IPS DF 19.7 (cell line): ENCODE results near the gene PAPPA.

Experiments used
- DNase-seq: peaks from one replicate; pipeline ENCODE4 v3.0.0-alpha.2; 2013; ENCODE audit warnings: low read depth, low spot score

PAPPA gene

GRCh38 chr9:116345393-116345792 is 191.8 kb downstream of the PAPPA start:
- DNase-seq, result no peak

DNA sequence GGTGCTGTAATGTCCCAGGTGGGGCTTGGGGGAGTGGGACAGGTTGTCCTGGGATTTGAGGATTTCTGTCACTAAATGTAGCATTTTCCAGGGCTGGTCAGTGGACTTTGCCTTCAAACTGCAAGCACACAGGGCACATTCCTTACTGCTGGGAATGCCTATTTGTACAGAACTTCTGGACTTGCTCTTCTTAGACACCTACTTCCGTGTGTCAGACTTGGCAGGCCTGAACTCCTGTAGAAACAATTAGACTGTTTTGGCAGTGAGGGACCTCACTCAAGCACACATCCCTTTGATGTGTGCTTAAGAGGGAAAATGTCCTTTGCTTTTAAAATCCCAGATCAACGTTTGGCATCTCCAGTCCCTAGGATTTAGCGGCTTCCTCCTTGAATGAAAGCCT is 192.2 kb downstream of the PAPPA start:
- no peak for DNase-seq

- DNase-seq, result no peak
Observed at GRCh38 chr9:116349684-116350083, 196.1 kb downstream of the PAPPA start.

DNA sequence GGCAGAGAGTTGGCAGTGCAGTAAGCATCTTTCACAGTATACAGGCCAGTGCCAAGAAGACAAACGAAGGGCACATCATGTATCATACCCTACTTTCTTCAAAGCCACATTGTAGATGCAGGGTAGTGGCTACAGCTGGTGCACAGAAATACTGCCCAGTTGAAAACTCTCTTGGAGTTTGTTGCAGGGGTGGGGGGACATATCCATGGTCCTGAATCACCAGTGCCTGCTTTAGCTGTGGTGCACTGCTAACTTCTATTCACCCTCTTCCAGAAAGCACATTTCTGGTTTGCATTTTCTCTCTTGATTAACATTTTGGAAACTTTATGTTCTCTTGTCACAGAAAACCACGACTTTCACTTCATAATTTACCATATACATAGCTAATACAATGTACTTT is 196.6 kb downstream of the PAPPA start:
- DNase-seq, result no peak

GRCh38 chr9:116352958-116353357 is 199.4 kb downstream of the PAPPA start:
- no peak for DNase-seq

DNA sequence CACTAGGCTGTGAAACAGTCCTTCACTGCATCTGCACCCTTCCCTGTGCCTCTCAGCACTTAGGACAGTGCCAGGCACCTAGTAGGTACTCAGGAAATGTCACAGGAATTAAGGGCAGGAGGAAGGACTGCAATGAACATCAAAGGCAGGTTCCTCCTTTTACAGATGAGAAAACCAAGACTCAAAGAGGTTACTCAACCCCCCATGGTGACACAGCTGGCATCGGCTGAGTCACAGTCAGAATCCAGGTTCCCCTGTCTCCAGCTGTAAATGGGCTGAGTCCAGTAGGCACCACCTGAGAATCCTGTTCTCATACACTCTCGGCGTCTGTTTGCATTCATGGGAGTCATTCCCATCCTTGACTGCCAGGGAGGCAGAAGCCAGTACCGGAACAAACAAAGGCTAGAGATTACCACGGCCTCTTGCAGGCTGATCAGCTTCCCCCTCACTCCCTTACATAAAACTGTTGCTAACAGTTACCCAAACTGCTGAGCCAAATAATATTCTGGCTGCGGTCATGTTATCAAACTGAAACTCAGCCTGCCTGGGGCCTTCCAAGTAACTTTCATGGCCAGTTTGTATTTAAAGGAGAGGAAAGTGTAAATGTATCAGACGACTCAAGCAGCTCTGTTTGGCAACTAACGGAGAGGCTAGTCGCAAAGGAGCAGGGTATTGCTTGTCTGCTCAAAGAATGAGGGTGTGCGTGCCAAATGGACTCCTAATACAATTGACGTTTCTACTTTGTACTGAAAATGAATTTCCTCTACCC is 201.7 kb downstream of the PAPPA start:
- DNase-seq, result peak; percentile 33

GRCh38 chr9:116358251-116358650 is 204.7 kb downstream of the PAPPA start:
- no peak for DNase-seq

- no peak for DNase-seq
Observed at GRCh38 chr9:116360016-116360415, 206.4 kb downstream of the PAPPA start.

DNA sequence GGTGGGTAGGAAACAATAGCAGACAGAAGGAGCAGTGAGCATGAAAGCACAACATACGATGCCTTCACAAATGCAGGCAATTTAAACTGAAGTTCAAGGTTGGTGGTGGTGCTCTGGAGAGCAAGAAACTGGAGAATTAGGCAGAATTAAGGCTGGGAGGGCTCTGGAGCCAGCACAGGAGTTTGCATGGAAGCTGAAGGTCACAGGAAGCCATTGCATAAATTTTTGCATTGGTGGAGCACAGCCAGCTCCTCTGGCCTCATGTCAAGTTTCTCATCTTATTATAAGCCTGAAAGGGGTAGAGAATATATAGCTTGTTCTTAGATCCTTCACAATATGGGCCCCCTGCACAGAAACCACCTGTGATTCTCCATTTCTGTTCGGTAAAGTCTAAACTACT is 207.4 kb downstream of the PAPPA start:
- DNase-seq, result no peak

- no peak for DNase-seq
Observed at GRCh38 chr9:116361547-116361946, 208.0 kb downstream of the PAPPA start.

GRCh38 chr9:116362493-116362892 is 208.9 kb downstream of the PAPPA start:
- DNase-seq, result no peak

- no peak for DNase-seq
Observed at GRCh38 chr9:116365056-116365471, 211.5 kb downstream of the PAPPA start.

- no peak for DNase-seq
Observed at GRCh38 chr9:116366241-116366640, 212.7 kb downstream of the PAPPA start.

DNA sequence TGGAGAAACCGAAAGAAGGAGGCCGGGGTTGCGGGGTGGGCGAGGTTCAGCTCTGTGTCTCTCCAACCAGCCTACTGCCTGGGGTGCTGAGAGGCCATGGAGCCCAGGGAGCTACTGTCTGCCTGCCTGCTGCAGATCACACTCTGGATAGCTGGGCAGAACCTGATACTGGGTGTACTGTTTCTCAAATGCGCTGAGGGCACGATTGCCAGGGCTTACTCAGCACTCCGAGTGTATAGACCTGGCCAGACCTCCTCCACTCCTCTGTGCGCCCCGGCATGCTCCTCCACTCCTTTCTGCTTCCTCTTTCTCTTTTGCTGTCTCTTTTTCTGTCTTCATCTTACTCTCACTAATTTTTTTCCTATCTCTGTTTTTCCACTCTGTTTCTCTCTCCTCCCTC is 215.1 kb downstream of the PAPPA start:
- no peak for DNase-seq

DNA sequence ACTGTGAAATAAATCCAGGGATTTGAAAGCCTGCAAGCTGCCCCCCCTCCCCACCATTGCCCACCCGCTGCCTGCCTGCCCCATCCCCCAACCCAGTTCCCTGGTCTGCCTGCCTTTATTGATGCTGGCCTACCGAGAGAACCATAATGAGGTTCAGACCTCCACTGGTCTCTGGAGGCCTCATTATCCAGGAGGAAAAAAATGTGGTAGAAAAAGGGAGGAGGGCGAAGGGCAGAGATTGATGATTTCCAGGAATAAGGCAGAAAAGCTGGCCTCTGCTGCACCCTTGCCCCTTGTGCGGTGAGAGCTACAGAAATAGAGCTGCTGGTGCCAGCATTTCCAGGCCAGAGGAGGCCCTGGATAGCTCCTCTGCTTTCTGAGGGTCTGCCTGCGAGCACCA is 216.1 kb downstream of the PAPPA start:
- DNase-seq, result no peak

DNA sequence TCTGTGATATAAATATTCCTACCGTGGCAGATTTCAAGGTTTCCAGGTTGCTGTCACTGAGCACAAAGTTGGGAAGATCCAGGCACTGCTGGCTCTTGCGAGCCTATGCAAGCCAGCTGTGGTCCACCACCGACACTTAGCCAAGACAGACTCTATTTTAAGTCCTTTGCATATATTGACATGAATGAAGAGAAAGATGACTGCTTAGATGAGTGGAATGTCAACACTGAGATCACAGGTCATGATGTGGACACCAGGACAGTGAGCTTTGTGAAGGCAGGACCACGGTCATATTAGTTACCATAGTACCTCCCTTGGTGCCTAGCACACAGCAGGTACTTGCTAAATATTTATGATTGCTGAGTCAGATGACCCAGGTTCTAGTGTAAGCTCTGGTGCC is 217.0 kb downstream of the PAPPA start:
- DNase-seq, result no peak

GRCh38 chr9:116372081-116372673 is 218.6 kb downstream of the PAPPA start:
- DNase-seq, result no peak

DNA sequence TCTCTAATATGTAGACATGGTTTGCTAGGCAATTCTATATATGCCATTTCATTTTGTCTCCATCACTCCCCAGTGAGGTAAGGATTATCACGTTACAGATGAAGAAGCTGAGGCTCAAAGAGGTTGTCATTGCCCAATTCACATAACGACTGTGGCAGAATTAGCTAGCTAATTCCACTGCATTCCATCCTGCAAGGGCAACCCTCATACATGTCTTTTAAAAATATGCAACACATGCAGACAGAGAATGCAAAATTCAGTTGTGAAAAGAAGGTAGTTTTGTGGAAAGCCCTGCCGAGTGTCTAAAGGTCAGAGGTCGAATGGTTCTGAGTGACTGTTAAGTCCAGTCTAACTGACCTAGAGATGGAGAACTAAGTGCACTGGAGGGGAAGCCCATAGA is 219.2 kb downstream of the PAPPA start:
- no peak for DNase-seq

DNA sequence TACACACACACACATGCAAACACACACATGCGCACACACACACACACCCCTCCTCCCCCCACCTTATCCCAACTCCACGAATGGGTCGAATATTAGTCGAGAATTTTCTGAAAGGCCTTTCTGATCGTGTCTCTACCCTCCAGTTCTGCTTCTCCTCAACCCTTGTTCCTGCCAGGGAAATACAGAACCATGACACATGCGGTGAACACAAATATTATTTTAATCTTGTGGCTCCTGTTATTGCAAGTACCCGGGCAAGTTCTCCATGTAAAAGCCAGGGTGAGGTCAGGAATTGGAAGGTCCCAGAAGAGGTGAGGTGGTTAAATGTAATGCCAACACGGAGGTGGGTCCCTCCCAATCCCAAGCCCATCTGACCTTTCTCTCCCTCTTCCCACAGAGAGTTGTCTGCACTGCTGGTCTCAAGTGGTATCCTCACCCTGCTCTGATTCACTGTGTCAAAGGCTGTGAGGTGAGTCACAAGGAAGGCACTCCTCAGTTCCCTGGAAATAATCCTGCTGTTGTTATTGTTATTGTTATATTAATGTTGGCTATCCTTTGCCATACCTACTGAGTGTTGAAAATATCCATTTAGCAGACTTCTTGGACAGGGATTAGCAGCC is 223.7 kb downstream of the PAPPA start:
- DNase-seq, result no peak

DNA sequence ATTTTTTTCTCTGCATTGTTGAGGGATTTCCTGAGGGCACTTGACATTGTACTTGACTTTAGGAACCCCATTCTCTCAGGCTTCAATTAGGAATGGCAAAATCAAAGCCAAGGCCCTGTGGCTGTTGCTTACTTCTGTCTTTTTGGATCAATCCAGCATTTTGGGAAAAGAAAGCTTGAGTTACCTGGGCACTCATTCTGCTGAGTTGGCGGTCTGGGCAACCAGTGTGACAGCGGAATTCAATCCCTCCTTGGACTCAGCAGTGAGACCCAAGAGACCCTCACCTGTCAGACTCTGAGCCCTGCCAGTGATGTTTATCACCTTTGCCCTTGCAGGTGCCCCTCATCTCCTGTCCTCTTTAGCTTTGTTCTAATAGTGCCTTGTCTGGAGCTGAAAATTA is 225.3 kb downstream of the PAPPA start:
- DNase-seq, result no peak

DNA sequence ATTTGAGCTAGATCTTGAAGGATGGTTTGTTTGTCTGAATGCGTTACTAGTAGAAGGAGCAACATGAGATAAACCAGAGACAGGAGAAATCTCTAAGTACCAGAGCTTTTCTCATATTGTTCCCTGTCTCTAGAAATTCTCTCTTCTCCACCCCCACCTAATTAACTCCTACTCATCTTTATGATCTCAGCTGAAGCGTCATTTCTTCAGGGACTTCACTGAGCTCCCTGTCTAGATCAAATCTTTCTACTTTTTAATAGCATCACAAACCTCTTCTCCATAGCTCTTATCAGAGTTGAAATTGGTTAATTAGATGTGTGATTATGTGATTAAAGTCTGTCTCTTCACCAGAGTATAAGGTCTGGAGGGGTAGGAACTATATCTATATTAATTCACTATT is 226.2 kb downstream of the PAPPA start:
- no peak for DNase-seq

DNA sequence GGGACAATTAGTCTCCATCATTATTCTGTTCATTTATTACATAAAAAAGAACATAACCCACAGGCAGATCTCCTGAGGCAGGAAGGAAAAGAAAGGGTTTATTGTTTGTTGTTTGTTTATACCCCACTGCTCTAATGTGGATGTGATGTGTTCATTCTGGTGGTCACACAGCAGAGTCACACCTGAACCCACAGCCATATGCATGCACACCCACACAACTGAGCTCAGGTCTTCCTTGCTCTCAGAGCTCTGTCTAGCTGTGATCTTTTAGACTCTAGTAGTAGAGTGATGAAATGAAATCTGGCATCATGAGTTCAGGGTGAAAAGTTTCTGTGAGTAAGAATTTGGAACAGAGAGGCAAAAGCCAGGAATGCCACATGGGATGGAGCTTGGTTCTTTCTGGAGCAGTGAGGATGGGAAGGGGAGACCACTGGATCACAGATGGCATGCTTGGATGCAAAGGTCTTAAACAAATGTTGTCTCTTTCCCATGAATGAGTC is 227.0 kb downstream of the PAPPA start:
- DNase-seq, result no peak

DNA sequence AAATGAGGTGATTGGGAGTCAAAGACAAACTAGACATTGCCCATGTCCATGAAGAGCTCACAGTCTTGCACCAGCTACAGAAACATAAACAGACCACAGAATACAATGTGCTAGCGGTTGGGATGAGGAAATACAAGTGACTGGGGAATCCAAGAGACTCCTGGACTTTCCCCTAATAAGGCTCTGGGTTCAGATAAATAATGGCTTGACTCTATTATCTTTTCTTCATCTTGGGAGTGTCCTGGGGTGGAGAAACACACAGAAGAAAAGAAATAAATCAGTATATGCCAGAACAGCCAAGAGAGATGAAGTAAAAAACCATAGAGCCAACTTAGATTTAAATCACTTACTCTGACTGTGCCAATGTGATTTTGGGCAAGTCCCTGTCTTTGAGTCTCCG is 227.8 kb downstream of the PAPPA start:
- no peak for DNase-seq
